ENCODE data around the gene STRBP.

The STRBP gene

DNA sequence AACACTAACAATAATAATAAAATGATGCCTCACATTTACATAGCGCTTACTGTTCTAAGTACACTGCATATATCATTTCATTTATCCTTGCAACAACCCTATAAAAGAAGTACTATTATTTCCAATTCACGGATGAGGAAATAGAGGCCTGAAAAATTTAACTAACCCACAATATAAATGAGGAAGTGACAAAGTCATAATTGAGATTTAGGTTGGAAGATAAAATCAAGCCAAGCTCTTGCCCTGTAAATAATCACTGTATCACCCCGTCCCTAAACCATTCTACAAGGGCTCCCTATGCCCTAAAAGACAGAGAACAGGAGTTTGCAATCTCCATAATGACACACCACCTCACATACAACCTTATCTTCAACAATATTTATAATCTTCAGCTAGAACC lies 49.6 kb downstream of the STRBP start:
- DNase-seq = no peak
- H3K36me3 ChIP-seq (replicated peaks) = no peaks in the 10 kb centered on the region

DNA sequence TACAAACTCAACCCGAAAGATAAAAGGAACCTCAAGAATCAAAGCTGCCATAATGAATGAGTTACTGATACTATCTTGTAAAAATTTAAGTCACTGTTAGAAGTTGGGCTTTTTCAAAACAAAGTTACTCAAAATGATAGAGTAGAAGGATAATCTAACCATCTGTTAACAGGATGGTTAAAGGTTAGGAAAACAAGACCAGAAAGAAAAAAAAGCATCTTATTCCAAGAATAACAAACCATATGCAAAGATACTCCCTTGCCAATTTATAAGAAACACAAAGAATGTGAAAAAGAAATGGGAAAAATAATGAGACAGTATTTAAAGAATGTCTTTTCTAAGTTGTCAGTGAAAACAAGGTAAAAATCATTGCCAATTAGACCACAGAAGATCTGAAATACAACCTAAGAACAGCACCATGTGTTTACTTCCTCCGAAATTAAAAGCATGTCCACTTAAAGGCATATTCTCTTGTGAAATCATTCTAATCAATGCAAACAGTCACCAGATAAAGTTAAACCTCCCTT lies 51.2 kb downstream of the STRBP start:
- DNase-seq = no peak
- Histone ChIP-seq H3K27ac (no peak overlapping the region), H3K36me3 (replicated peaks) (no peaks in the 10 kb centered on the region), H3K27me3 (replicated peaks) (no peaks in the 10 kb centered on the region), H3K4me3 (ENCODE audit: low read depth, low read length) (no peak overlapping the region)
- in situ Hi-C loops (cut with HindIII; ENCODE audit: low pct_ligation_motif_present, low sequenced_read_pairs) = no loop called here
- no peak for TF ChIP-seq CTCF (IDR thresholded peaks at IDR 0.05; ENCODE audit: low read depth, low read length, missing control alignments)

More for the DNA sequence above, 49.6 kb downstream of the STRBP start:
- no peak overlapping the region for H3K4me3 ChIP-seq (ENCODE audit: low read depth, low read length)
- H3K27ac ChIP-seq = no peak overlapping the region
- TF ChIP-seq CTCF (IDR thresholded peaks at IDR 0.05; ENCODE audit: low read depth, low read length, missing control alignments) = no peak
- in situ Hi-C loops (cut with HindIII; ENCODE audit: low pct_ligation_motif_present, low sequenced_read_pairs) = no loop called here
- H3K27me3 ChIP-seq (replicated peaks) = no peaks in the 10 kb centered on the region

DNA sequence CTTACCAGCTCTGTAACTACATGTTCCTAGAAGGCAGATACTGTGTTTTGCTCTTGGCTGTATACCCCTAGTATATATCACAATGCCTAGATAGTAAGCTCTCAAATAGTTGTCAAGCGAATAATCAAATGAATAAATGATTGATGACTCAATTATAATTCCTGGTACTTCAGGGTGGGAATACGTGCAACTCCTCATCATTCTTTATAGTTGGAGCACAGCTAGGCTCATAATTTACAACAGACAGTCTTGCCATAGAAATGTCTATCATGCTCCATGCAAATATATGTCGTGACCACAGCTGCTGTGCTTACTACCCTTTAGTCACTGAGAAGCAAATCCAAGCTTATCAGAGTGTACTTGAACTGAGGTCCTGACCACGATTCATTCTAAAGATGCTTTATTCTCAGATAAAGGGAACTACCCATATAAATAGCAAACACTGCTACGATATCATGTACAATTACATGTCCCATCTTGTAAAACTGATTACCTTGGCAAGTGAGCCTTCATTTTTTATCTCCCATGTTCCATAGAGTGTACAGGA lies 52.1 kb downstream of the STRBP start:
- Histone ChIP-seq H3K27me3 (replicated peaks) (no peaks in the 10 kb centered on the region), H3K36me3 (replicated peaks) (no peaks in the 10 kb centered on the region), H3K4me3 (ENCODE audit: low read depth, low read length) (no peak overlapping the region), H3K27ac (no peak overlapping the region)
- DNase-seq = peak; percentile 32
- TF ChIP-seq CTCF (IDR thresholded peaks at IDR 0.05; ENCODE audit: low read depth, low read length, missing control alignments) = no peak
- in situ Hi-C loops (cut with HindIII; ENCODE audit: low pct_ligation_motif_present, low sequenced_read_pairs) = no loop called here

DNA sequence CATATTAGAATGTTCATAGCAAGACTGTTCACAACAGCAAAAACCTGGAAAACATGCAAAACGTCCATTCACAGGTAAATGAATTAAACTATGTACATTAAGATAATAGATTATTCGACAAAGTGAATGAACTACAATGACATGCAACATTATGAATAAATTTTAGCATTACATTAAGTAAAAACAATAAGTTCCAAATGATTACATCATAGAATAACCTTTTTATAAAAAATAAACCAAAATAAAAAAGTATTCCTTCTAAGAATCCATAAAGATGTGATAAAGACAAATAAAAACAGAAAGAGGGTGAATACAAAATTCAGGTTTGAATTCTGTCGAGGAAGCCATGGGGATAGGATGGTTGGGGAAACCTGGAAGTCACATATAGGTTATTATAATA lies 57.3 kb downstream of the STRBP start:
- in situ Hi-C loops (cut with HindIII; ENCODE audit: low pct_ligation_motif_present, low sequenced_read_pairs) = no loop called here
- TF ChIP-seq CTCF (IDR thresholded peaks at IDR 0.05; ENCODE audit: low read depth, low read length, missing control alignments) = no peak
- no peak for DNase-seq
- Histone ChIP-seq H3K4me3 (ENCODE audit: low read depth, low read length) (no peak overlapping the region), H3K36me3 (replicated peaks) (no peaks in the 10 kb centered on the region), H3K27me3 (replicated peaks) (no peaks in the 10 kb centered on the region), H3K27ac (no peak overlapping the region)

GRCh38 chr9:123208626-123209174 lies 59.7 kb downstream of the STRBP start:
- Histone ChIP-seq H3K27ac (no peak overlapping the region), H3K36me3 (replicated peaks) (no peaks in the 10 kb centered on the region), H3K27me3 (replicated peaks) (no peaks in the 10 kb centered on the region), H3K4me3 (ENCODE audit: low read depth, low read length) (no peak overlapping the region)
- DNase-seq = no peak
- TF ChIP-seq CTCF (IDR thresholded peaks at IDR 0.05; ENCODE audit: low read depth, low read length, missing control alignments) = no peak
- in situ Hi-C loops (cut with HindIII; ENCODE audit: low pct_ligation_motif_present, low sequenced_read_pairs) = no loop called here

- DNase-seq = no peak
- H3K27ac ChIP-seq = no peak overlapping the region
- TF ChIP-seq CTCF (IDR thresholded peaks at IDR 0.05; ENCODE audit: low read depth, low read length, missing control alignments) = no peak
- in situ Hi-C loops (cut with HindIII; ENCODE audit: low pct_ligation_motif_present, low sequenced_read_pairs) = no loop called here
- H3K27me3 ChIP-seq (replicated peaks) = no peaks in the 10 kb centered on the region
- no peak overlapping the region for H3K4me3 ChIP-seq (ENCODE audit: low read depth, low read length)
- H3K36me3 ChIP-seq (replicated peaks) = no peaks in the 10 kb centered on the region
These were observed 62.3 kb downstream of the STRBP start for GRCh38 chr9:123206065-123206464.
